Panc1 (cell line): Measurements from ENCODE around the gene ERAL1. TPM values are rescaled to one million over a fixed set of nuclear protein-coding genes. Genes with fewer than 3 reads are reported as not detected.

Experiments
- ATAC-seq: fragments of 200-7000 bp; cut with Tn5 transposase; 2 replicates; pipeline ENCODE4 v1.9.1; 2020; ENCODE audit warnings: mild to moderate bottlenecking, moderate library complexity
- BruUV-seq: library from RNA; stranded (reverse); fragments of 400-500 nt; replicated peaks from 2 replicates; lab custom pipeline; 2021; lab: Mats Ljungman, UMichigan
- CTCF ChIA-PET: fragments of 300-600 bp; sonication (Branson Sonifier 250); formaldehyde crosslinking; loops from one replicate; lab custom pipeline; 2022; ENCODE audit warnings: antibody characterized with exemption; lab: Charles Lee
- POLR2A ChIA-PET: fragments of 300-600 bp; sonication (Branson Sonifier 250); formaldehyde crosslinking; loops from one replicate; lab custom pipeline; 2022; ENCODE audit warnings: antibody characterized with exemption; lab: Charles Lee
- DNase-seq: peaks from one replicate; pipeline ENCODE4 v3.0.0-alpha.2; 2010; ENCODE audit warnings: low read depth, low spot score
- H3K27ac ChIP-seq: 2 replicates; pipeline ENCODE4 v1.5.1; 2011; ENCODE audit warnings: mild to moderate bottlenecking, low read length, inconsistent platforms
- H3K27me3 ChIP-seq: fragments of 200-500 bp; sonication (Bioruptor generic); 2 replicates; pipeline ENCODE4 v1.6.0; 2014; ENCODE audit warnings: low read length, inconsistent platforms; ENCODE audit not compliant: control insufficient read depth, insufficient read depth
- H3K36me3 ChIP-seq: fragments of 200-500 bp; sonication (Bioruptor generic); 2 replicates; pipeline ENCODE4 v1.5.1; 2014; ENCODE audit warnings: inconsistent platforms, mild to moderate bottlenecking, low read length, moderate library complexity; ENCODE audit not compliant: control insufficient read depth, insufficient read depth
- H3K4me1 ChIP-seq: 2 replicates; pipeline ENCODE4 v1.5.1; 2011; ENCODE audit warnings: inconsistent platforms, mild to moderate bottlenecking, low read length, moderate library complexity; ENCODE audit not compliant: control insufficient read depth, insufficient read depth
- H3K4me3 ChIP-seq, 2 experiments: 2 replicates each; pipeline ENCODE4 v1.5.1; 2011 to 2012; ENCODE audit warnings: low read depth in 2 of 2, low read length in 2 of 2, mild to moderate bottlenecking in 2 of 2, inconsistent platforms in 1 of 2, moderate library complexity in 1 of 2
- H3K9me3 ChIP-seq: fragments of 200-500 bp; sonication (Bioruptor generic); 2 replicates; pipeline ENCODE4 v1.5.1; 2014; ENCODE audit warnings: low read depth, mild to moderate bottlenecking, inconsistent platforms, low read length, moderate library complexity; ENCODE audit not compliant: control insufficient read depth, insufficient read depth
- CTCF ChIP-seq: fragments of 450-650 bp; IDR thresholded peaks from 2 replicates; pipeline ENCODE4 v1.5.1; 2017; ENCODE audit warnings: mild to moderate bottlenecking
- POLR2AphosphoS5 ChIP-seq: IDR thresholded peaks from 2 replicates; pipeline ENCODE4 v1.6.1; 2012; ENCODE audit warnings: mild to moderate bottlenecking, low read depth, low read length, moderate library complexity
- REST ChIP-seq, 2 experiments: IDR thresholded peaks; 2 replicates each; pipeline ENCODE4 v1.6.1; 2011 to 2012; ENCODE audit warnings: low read depth in 2 of 2, control low read depth in 1 of 2, low read length in 1 of 2, mild to moderate bottlenecking in 1 of 2, moderate library complexity in 1 of 2; ENCODE audit not compliant: insufficient read depth in 1 of 2
- SIN3A ChIP-seq: IDR thresholded peaks from 2 replicates; pipeline ENCODE4 v1.6.1; 2012; ENCODE audit warnings: low read depth, mild to moderate bottlenecking, low read length, moderate library complexity, borderline replicate concordance; ENCODE audit not compliant: insufficient read depth
- TCF7L2 ChIP-seq: IDR thresholded peaks from 2 replicates; pipeline ENCODE4 v1.6.1; 2011; ENCODE audit warnings: mild to moderate bottlenecking, low read depth, low read length, inconsistent platforms
- in situ Hi-C: cut with HindIII; loops from 2 replicates; pipeline ENCODE4 v1.10.0; 2016; ENCODE audit warnings: low sequenced_read_pairs, low pct_unique_long_range_greater_than_20kb
- intact Hi-C: fragments of 100-400 bp; cut with micrococcal nuclease; formaldehyde crosslinking; loops from one replicate; pipeline ENCODE4 v1.10.0; 2022; ENCODE audit not compliant: unreplicated experiment
- total RNA-seq: library from RNA; stranded (reverse); gene quantifications from one replicate; pipeline ENCODE4 v1.2.1, GENCODE V29; 2021; ENCODE audit not compliant: unreplicated experiment

Gene ERAL1
- total RNA-seq, 1 experiment from 2014 or later: 74.2 TPM

- no TSS peak for BruUV-seq
- DNase-seq (no peak), ATAC-seq (peak; percentile 83)
- ChIA-PET POLR2A (interaction anchor here (0.6 kb wide), 1 partner anchor 26 kb away, joined by 4 read pairs; no protein-coding TSS in a partner anchor), CTCF (interaction anchor here (0.7 to 1.0 kb wide), 2 partner anchors 55 to 134 kb away, joined by 3 to 5 read pairs; partner anchors contain the start of gene FAM222B)
- Histone ChIP-seq H3K9me3 (no peaks in the 10 kb centered on the region), H3K4me1 (peaks cover 18% of the 10 kb centered on the region), H3K27me3 (no peaks in the 10 kb centered on the region), H3K27ac (peak within 1 kb of the TSS; percentile 83), H3K4me3 (peak within 1 kb of the TSS; percentile 77 to 89), H3K36me3 (no peaks in the 10 kb centered on the region; the same call in 1 of the 2 replicates)
- intact Hi-C loops (no loop called here), in situ Hi-C loops (no loop called here)
- peak; percentile 54; the same call in 1 of the 2 replicates for TF ChIP-seq CTCF
- no peak for TF ChIP-seq TCF7L2
- TF ChIP-seq POLR2AphosphoS5: peak; percentile 63; the same call in 1 of the 2 replicates
- TF ChIP-seq SIN3A: 0 out of 2 replicates have a peak, but pooled peaks have one; percentile 67
- TF ChIP-seq REST (IDR thresholded peaks at IDR 0.05; ENCODE audit: insufficient read depth in 1 of 2, low read depth in 2 of 2, low read length in 1 of 2): no peak
These were observed 42.3 kb downstream of the ERAL1 start, which contains the start of gene FLOT2 for GRCh38 chr17:28896884-28897768. FLOT2 (minus strand) TSS chr17:28897733; CDS start chr17:28897574, 159 bp downstream.

- Histone ChIP-seq H3K27ac (peak overlapping the region; percentile 83), H3K9me3 (no peaks in the 10 kb centered on the region), H3K27me3 (no peaks in the 10 kb centered on the region), H3K4me3 (peak overlapping the region; percentile 77 to 89), H3K36me3 (no peaks in the 10 kb centered on the region; the same call in 1 of the 2 replicates), H3K4me1 (peaks cover 18% of the 10 kb centered on the region)
- DNase-seq (no peak), ATAC-seq (peak; percentile 41)
- TF ChIP-seq CTCF (0 out of 2 replicates have a peak, but pooled peaks have one; percentile 0), SIN3A (no peak), REST (IDR thresholded peaks at IDR 0.05; ENCODE audit: insufficient read depth in 1 of 2, low read depth in 2 of 2, low read length in 1 of 2) (no peak)
- intact Hi-C loops (no loop called here), in situ Hi-C loops (no loop called here)
- no TSS peak for BruUV-seq
- ChIA-PET POLR2A (interaction anchor here (0.6 kb wide), 1 partner anchor 26 kb away, joined by 4 read pairs; no protein-coding TSS in a partner anchor), CTCF (interaction anchor here (1.0 kb wide), 1 partner anchor 134 kb away, joined by 3 read pairs; no protein-coding TSS in a partner anchor)
These were observed 43.1 kb downstream of the ERAL1 start for GRCh38 chr17:28897769-28898526.
